ENCODE results near the gene MAP3K15.

MAP3K15 gene

DNA sequence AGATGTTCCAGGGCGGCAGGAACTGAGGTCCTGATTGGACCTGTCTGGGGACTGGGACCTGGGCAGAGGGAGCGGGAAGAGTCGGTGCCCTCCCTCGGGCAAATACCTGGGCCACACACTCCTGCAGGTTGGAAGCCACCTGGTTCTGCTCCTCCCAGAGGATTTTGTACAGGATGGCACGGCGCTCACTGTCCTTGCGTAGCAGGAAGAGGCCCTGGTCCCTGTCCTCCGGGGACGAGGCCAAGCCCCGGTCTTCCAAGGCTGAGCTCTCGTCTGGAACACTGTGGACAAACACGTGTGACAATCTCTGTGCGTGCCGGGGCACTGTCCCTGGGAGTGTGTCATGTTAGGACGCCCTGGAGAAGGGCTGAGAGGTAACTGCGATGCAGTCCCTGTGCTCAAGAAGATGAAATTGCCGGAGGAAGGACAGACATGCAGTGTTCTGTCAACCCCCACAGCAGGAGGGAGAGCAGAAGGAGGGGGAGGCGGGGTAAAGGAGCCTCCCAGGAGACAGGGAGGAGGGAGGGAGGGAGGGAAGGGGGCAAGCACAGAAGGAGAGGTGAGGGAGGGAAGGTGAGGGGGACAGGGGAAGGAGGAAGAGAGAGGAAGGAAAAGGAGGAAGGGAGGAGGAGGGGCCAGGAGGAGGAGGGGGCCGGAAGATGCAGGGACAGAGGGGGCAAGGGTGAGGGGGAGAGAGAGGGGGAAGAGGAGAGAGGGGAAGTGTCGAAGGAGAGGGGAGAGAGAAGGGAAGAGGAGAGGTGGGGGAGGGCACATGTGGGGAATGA is 142.6 kb downstream of the MAP3K15 start:
- ATAC-seq (replicated peaks) (peak; percentile 50), DNase-seq (peak in 1 of 3 experiments; percentile 1)
- Mint-ChIP-seq H3K36me3 (ENCODE audit: insufficient read depth) (peaks cover 5% of the 10 kb centered on the region), H3K27me3 (no peaks in the 10 kb centered on the region), H3K4me3 (peak overlapping the region; percentile 86 to 87), H3K27ac (peak overlapping the region in 1 of 2 donors; percentile 90), H3K9me3 (no peaks in the 10 kb centered on the region), H3K4me1 (ENCODE audit: low read depth in 2 of 2) (peaks cover 8 to 9% of the 10 kb centered on the region in 2 donors)

DNA sequence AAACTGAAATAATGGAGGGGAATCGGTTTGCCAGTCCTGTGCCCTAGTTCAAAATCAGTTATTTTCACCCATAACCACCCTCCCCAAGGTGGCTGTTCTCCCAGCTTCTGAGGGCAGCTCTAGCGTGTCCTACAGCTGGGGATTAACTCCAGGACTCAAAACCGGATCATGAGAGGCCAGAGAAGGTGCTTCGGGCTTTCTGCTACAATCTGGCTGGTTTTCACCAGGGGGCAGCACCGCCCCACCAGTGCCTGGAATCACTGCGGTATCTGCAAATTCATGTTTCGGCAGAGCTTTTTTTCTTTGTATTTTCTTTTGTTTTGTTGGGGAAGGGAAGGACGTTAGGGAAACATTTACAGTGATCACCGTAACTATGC is 143.2 kb downstream of the MAP3K15 start:
- H3K27ac Mint-ChIP-seq: peak overlapping the region in 1 of 2 donors; percentile 90
- peak overlapping the region; percentile 86 to 87 for H3K4me3 Mint-ChIP-seq
- no peaks in the 10 kb centered on the region for H3K9me3 Mint-ChIP-seq
- H3K36me3 Mint-ChIP-seq (ENCODE audit: insufficient read depth): peaks cover 5% of the 10 kb centered on the region
- ATAC-seq (replicated peaks): peak; percentile 90
- peaks cover 8 to 9% of the 10 kb centered on the region in 2 donors for H3K4me1 Mint-ChIP-seq (ENCODE audit: low read depth in 2 of 2)
- no peaks in the 10 kb centered on the region for H3K27me3 Mint-ChIP-seq
- peak; percentile 51 to 61 (median 53) for DNase-seq

DNA sequence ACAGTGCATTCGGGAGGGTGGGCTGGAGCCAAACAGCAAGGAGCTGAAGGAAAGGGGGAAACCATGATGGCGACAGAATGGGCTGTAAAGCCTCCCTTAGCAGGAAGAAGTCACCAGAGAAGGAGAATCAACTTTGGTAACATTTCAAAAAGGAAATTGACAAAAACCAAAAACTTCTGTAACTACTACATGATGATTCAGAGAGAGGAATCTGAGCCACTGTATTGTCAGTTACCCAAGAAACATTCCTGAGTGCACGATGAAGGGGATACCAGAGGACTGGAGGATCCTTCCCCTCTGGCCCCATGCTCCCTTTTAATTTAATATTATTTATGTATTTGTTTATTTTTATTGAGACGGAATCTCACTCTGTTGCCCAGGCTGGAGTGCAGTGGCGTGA is 145.2 kb downstream of the MAP3K15 start:
- DNase-seq (no peak), ATAC-seq (replicated peaks) (no peak)
- peaks cover 17% of the 10 kb centered on the region for H3K36me3 Mint-ChIP-seq (ENCODE audit: insufficient read depth)
- no peaks in the 10 kb centered on the region for H3K9me3 Mint-ChIP-seq
- H3K4me1 Mint-ChIP-seq (ENCODE audit: low read depth in 2 of 2): peaks cover 8 to 9% of the 10 kb centered on the region in 2 donors
- H3K27me3 Mint-ChIP-seq: no peaks in the 10 kb centered on the region
- H3K4me3 Mint-ChIP-seq: no peak overlapping the region
- H3K27ac Mint-ChIP-seq: no peak overlapping the region

DNA sequence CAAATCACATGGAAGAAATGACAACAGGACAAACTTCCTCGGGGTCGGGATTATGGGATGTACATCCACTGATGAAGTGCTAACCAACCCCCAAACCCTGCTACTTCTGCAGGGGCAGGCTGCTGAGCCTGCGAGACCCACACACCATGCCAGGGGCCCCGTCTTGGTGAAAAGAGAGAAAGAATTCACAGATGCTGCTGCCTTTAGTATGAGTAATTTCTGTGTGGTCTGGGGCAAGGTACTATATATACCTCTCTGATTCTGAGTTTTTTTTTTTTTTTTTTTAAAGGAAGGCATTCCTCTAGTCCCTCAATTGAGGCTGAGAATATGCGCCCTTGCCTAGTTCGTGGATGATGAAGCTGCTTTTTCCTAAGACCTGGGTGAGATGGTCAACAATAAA is 146.7 kb downstream of the MAP3K15 start:
- H3K36me3 Mint-ChIP-seq (ENCODE audit: insufficient read depth): peaks cover 19% of the 10 kb centered on the region
- no peak overlapping the region for H3K4me3 Mint-ChIP-seq
- H3K27me3 Mint-ChIP-seq: no peaks in the 10 kb centered on the region
- no peaks in the 10 kb centered on the region for H3K9me3 Mint-ChIP-seq
- DNase-seq (no peak), ATAC-seq (replicated peaks) (no peak)
- H3K4me1 Mint-ChIP-seq (ENCODE audit: low read depth in 2 of 2): peaks cover 8 to 9% of the 10 kb centered on the region in 2 donors
- no peak overlapping the region for H3K27ac Mint-ChIP-seq

DNA sequence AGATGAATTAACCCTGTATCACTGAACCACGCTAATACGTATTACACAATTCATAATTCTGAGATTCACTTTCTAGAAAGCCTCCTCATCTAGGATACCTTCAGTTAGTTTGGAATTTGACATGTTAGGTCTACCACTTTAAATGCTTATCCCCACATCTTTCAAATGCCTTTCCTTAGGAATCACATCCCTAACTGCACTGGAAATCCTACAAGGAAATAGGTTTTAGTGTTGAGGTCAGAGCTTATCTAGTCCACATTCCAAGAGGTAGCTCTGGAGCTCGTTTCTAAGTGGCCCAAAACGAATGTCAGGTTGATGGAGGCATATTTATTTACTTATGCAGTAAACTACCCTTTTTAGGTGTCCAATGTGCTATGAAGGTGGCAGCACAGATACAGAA is 153.6 kb downstream of the MAP3K15 start:
- peaks cover 40% of the 10 kb centered on the region for H3K36me3 Mint-ChIP-seq (ENCODE audit: insufficient read depth)
- no peak overlapping the region for H3K27ac Mint-ChIP-seq
- no peak for DNase-seq
- ATAC-seq (replicated peaks): no peak
- no peaks in the 10 kb centered on the region for H3K27me3 Mint-ChIP-seq
- no peaks in the 10 kb centered on the region for H3K4me1 Mint-ChIP-seq (ENCODE audit: low read depth in 2 of 2)
- H3K4me3 Mint-ChIP-seq: no peak overlapping the region
- no peaks in the 10 kb centered on the region for H3K9me3 Mint-ChIP-seq

DNA sequence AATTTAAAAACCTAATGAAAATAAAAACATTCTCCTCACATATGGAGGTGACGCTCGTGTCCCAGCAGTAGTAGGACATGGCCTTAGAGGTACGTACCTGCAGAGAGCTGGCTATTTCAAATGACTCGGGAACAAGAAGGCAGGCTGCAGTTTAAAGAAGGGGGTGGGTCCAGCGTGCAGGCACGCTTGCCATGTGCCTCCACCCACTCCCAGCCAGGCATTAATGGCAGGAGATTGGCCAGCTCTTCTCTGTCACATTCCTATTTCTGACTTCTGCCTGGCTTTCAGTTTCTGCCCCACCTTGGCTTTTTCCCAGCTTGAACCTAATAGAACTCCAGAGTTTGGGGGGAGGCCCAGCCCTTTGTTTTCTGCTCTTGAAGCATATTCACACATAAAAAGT is 154.4 kb downstream of the MAP3K15 start:
- no peak for DNase-seq
- Mint-ChIP-seq H3K36me3 (ENCODE audit: insufficient read depth) (peaks cover 36% of the 10 kb centered on the region), H3K4me3 (no peak overlapping the region), H3K27me3 (no peaks in the 10 kb centered on the region), H3K27ac (no peak overlapping the region), H3K9me3 (no peaks in the 10 kb centered on the region), H3K4me1 (ENCODE audit: low read depth in 2 of 2) (no peaks in the 10 kb centered on the region)
- no peak for ATAC-seq (replicated peaks)

DNA sequence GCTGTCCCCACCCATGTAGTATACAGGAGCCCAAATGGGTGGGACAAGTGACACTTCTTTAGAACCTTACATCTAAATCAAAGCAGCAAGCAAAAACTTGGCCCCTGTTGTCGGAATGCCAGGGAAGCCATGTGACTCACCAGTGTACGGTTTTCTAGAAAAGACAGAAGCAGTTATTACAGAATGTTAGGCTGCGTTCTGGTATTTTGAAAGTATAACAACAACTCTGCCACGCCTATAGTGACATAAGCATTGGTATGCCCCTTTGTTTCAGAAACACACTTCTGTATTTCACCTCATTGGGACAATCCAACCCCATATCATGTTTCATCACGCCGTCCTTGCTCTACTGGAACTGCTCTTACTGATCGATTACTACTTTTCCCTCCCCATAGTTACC is 156.8 kb downstream of the MAP3K15 start:
- no peaks in the 10 kb centered on the region for H3K9me3 Mint-ChIP-seq
- H3K27ac Mint-ChIP-seq: no peak overlapping the region
- H3K36me3 Mint-ChIP-seq (ENCODE audit: insufficient read depth): peaks cover 36% of the 10 kb centered on the region
- H3K27me3 Mint-ChIP-seq: no peaks in the 10 kb centered on the region
- DNase-seq (no peak), ATAC-seq (replicated peaks) (no peak)
- H3K4me1 Mint-ChIP-seq (ENCODE audit: low read depth in 2 of 2): no peaks in the 10 kb centered on the region
- no peak overlapping the region for H3K4me3 Mint-ChIP-seq

DNA sequence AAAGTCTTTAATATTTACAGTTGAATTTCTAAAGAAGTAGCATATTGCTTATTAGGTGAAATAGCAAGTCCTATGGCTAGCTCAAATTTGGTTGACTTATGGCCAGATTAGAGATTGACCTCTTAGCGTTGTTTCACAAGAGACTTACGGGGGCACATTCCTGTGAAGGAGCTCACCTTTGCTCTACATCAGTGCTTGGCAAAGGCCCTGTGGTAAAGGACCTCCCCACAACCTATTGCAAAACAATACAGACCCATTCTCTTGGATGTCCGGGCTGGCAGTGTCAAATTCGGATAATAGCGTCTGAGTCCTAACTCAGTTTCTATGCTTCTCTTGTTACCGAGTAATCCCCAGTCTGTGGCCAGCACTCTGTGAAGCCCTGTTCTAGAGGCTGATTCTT is 160.7 kb downstream of the MAP3K15 start:
- no peak overlapping the region for H3K27ac Mint-ChIP-seq
- H3K4me1 Mint-ChIP-seq (ENCODE audit: low read depth in 2 of 2): peaks cover 5 to 9% of the 10 kb centered on the region in 2 donors
- peaks cover 40% of the 10 kb centered on the region for H3K36me3 Mint-ChIP-seq (ENCODE audit: insufficient read depth)

DNA sequence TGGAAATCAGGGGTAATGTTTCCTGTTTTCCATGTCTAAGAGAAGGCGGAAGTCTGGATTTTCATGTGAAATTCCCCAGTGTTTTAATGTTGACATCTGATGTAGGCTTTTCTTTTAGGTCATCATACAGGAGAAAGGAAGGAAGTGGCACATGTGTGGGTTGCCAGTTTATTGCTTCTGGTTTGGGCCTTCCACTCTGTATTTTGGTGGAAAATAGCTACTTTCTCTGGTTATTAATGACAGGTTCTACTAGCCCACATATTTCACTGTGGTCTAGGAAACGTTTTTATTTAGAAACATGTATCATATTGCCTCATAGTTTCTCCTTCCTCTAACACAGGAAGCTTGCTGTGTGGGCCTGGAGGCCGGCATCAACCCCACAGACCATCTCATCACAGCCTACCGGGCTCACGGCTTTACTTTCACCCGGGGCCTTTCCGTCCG is 164.3 kb downstream of the MAP3K15 start:
- ATAC-seq (replicated peaks) (peak; percentile 91), DNase-seq (peak in 2 of 3 experiments; percentile 2 to 7)
- H3K4me3 Mint-ChIP-seq: peak overlapping the region; percentile 19 to 38
- H3K9me3 Mint-ChIP-seq: no peaks in the 10 kb centered on the region
- H3K27ac Mint-ChIP-seq: peak overlapping the region; percentile 82 to 88
- H3K27me3 Mint-ChIP-seq: no peaks in the 10 kb centered on the region
- H3K36me3 Mint-ChIP-seq (ENCODE audit: insufficient read depth): peaks cover 38% of the 10 kb centered on the region
- peaks cover 9 to 17% of the 10 kb centered on the region in 2 donors for H3K4me1 Mint-ChIP-seq (ENCODE audit: low read depth in 2 of 2)

More for the DNA sequence above, 160.7 kb downstream of the MAP3K15 start:
- DNase-seq: no peak
- Mint-ChIP-seq H3K4me3 (no peak overlapping the region), H3K9me3 (no peaks in the 10 kb centered on the region), H3K27me3 (no peaks in the 10 kb centered on the region)
- no peak for ATAC-seq (replicated peaks)

DNA sequence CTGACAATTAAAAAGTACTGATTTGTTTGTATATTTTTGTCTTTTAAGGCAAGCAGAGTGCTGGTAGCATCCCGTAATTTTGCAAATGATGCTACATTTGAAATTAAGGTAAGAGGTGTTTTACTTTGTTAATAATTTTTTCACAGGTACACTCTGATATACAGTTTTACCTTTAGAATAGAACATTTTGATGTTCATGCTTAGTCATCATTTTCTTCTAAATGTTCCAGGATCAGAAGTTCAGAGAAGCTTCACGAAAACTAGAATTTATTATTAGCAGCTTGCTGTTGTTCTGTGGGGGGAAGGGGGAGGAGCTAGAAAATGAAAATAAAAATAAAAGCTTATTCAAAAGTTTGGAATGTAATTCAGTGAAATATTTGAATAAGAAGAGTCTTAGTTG is 166.0 kb downstream of the MAP3K15 start:
- no peaks in the 10 kb centered on the region for H3K27me3 Mint-ChIP-seq
- peaks cover 12 to 17% of the 10 kb centered on the region in 2 donors for H3K4me1 Mint-ChIP-seq (ENCODE audit: low read depth in 2 of 2)
- DNase-seq (no peak), ATAC-seq (replicated peaks) (no peak)
- H3K4me3 Mint-ChIP-seq: no peak overlapping the region
- peak overlapping the region in 1 of 2 donors; percentile 73 for H3K27ac Mint-ChIP-seq
- peaks cover 33% of the 10 kb centered on the region for H3K36me3 Mint-ChIP-seq (ENCODE audit: insufficient read depth)
- no peaks in the 10 kb centered on the region for H3K9me3 Mint-ChIP-seq

DNA sequence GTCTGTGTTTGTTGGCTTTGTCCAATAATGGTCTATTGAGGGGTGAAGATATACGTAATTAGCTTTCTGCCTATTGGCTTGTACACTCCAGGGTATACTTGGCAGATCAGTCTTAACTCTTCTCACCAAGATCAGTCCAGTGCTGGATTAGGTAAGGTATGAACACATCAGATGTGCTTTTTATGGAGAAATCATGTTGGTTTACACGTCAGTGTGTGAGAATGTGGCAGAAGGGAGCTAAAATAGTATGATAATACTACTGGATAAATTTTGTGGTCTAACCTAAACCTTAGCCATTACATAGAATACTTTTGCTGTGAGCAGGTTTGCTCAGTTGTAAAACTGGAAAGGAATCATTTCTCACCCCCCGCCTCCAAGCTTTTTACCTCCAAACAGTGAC is 167.4 kb downstream of the MAP3K15 start:
- no peak for DNase-seq
- Mint-ChIP-seq H3K27me3 (no peaks in the 10 kb centered on the region), H3K9me3 (no peaks in the 10 kb centered on the region), H3K4me3 (no peak overlapping the region), H3K27ac (no peak overlapping the region), H3K36me3 (ENCODE audit: insufficient read depth) (peaks cover 29% of the 10 kb centered on the region), H3K4me1 (ENCODE audit: low read depth in 2 of 2) (peaks cover 14 to 17% of the 10 kb centered on the region in 2 donors)
- ATAC-seq (replicated peaks): no peak

DNA sequence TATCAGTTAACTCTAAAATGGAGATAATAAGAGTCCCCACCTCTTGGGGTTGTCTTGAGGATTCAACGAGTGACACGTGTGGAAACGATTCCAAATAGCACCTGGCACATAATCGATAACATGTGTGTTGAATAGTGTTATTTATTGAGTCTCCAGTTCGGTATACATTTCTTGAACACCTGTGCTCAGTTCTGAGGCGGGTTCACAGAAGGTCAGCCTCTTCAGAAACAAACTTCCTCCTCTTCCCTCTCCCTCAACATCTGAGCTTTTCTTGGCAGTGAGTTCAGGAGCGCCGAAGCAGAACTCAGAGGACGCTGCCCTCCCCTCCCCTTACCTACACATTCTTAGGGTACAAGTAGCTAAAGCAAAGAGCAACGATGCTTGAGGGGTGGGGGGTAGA is 170.6 kb downstream of the MAP3K15 start:
- no peak for DNase-seq
- H3K27ac Mint-ChIP-seq: peak overlapping the region in 1 of 2 donors; percentile 89
- H3K36me3 Mint-ChIP-seq (ENCODE audit: insufficient read depth): peaks cover 12% of the 10 kb centered on the region
- H3K27me3 Mint-ChIP-seq: no peaks in the 10 kb centered on the region
- H3K4me3 Mint-ChIP-seq: peak overlapping the region; percentile 85 to 89
- no peak for ATAC-seq (replicated peaks)
- no peaks in the 10 kb centered on the region for H3K9me3 Mint-ChIP-seq
- H3K4me1 Mint-ChIP-seq (ENCODE audit: low read depth in 2 of 2): peaks cover 8 to 9% of the 10 kb centered on the region in 2 donors

DNA sequence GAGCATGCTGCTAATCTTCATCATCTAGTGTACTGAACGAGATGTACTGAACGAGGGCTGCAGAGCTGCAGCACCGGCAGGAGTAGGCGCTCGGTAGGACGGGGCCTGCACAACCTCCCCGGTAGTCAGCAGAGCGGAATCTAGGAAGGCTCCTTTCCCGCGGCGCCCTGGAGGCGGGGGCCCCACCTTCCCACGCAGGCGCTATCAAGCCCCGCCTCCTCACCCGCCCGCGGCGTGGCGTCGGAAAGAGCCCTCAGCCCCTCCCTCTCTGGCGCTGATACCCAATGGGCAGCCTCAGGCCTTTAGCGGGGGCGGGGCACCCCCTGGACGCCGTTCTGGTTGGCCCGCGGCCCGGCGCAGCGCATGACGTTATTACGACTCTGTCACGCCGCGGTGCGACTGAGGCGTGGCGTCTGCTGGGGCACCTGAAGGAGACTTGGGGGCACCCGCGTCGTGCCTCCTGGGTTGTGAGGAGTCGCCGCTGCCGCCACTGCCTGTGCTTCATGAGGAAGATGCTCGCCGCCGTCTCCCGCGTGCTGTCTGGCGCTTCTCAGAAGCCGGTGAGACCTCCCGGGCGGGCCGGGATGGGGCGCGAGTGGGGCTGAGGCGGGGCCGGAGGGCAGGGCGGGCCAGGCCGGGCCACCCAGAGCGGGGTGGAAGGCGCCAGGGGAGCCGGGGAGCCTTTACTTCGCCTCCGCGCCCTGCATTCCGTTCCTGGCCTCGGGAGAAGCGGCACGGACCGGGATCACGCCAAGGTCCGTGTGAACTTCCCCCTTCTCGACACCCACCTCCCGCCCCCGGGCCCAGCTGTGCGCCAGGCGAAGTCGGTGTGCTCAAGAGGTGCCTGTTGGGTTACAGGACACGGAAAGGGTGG is 171.5 kb downstream of the MAP3K15 start, which contains the start of gene PDHA1:
Gene PDHA1 (plus strand): TSS at position 393 of the 874 bp plus-strand sequence. CDS start 111 bp downstream, at position 504.
- peak within 1 kb of the TSS; percentile 85 to 89 for H3K4me3 Mint-ChIP-seq
- H3K4me1 Mint-ChIP-seq (ENCODE audit: low read depth in 2 of 2): peaks cover 7 to 9% of the 10 kb centered on the region in 2 donors

More for the DNA sequence above, 171.5 kb downstream of the MAP3K15 start, which contains the start of gene PDHA1:
- peak; percentile 94 for ATAC-seq (replicated peaks)
- DNase-seq: peak; percentile 88 to 90 (median 89)
- peak within 1 kb of the TSS; percentile 89 to 96 for H3K27ac Mint-ChIP-seq
- H3K36me3 Mint-ChIP-seq (ENCODE audit: insufficient read depth): peaks cover 12% of the 10 kb centered on the region
- no peaks in the 10 kb centered on the region for H3K27me3 Mint-ChIP-seq
- H3K9me3 Mint-ChIP-seq: no peaks in the 10 kb centered on the region

Measured in effector memory CD8-positive, alpha-beta T cell (primary cell).